GM23248 (cell line): ENCODE results near the gene MAFG.

Experiments
- EZH2 ChIP-seq: fragments of 200-600 bp; sonication (generic); IDR thresholded peaks from 2 replicates; pipeline ENCODE4 v1.6.1; 2018; ENCODE audit warnings: antibody characterized with exemption, mild to moderate bottlenecking; ENCODE audit not compliant: insufficient read depth, poor library complexity, severe bottlenecking
- EZH2phosphoT487 ChIP-seq: fragments of 200-600 bp; sonication (generic); IDR thresholded peaks from 2 replicates; pipeline ENCODE4 v1.6.1; 2018; ENCODE audit warnings: antibody characterized with exemption, moderate library complexity, mild to moderate bottlenecking, low read depth; ENCODE audit not compliant: insufficient read depth

DNA sequence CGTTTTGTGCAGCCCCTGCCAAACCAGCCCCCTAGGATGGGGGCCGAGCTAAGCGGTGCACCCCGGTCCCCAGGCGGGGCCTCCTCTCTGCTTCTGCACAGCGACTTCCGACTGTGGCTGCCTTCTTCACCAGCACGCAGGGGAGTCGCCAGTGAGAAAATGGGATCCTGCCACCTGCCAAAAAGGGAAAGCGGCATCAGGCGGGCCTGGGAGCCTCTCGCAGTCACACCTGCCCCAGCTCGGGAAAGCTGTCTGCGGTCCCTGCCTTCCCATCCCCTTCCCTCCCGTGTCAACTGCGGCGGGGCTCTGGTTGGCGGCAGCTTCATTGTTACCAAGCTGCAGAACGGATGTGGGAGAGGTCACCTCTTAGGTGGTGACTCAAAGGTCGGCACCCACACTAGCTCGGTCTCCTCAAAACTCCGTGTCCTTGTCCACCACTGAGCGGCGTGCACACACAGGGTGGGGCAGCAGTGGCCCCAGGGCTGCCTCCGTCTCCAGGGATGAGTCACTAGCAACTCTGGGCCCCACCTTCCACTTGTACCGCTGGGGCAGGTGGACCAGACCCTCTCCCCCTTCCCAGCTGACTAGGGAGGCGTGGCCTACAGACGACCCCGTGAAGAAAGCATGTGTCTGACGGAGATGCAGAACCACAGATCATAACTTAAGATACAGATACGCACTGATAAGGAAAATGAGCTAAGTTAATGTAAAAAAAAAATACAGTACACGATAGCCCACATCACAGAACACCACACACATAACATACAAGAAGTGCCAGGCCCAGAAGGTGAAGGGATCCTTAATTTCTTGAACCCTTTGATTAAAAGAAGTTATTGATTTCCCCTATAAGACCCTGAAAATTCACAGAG lies 14.9 kb downstream of the MAFG start:
- TF ChIP-seq EZH2 (no peak), EZH2phosphoT487 (no peak)
